Mammary epithelial cell (primary cell): Measurements from ENCODE around the gene WDR20.

ENCODE experiments used
- EZH2 ChIP-seq: IDR thresholded peaks from 2 replicates; pipeline ENCODE4 v1.6.1; 2012; ENCODE audit warnings: low read length, inconsistent platforms, borderline replicate concordance
- TF ChIP-seq, protein P1 (sequence below), 2 donors: IDR thresholded peaks in 1 of 2; conservative IDR thresholded peaks in 1 of 2; 2 replicates each; pipeline ENCODE4 v1.5.1; 2011 to 2012; ENCODE audit warnings: inconsistent platforms in 2 of 2, low read length in 2 of 2, mild to moderate bottlenecking in 2 of 2, control low read depth in 1 of 2, low read depth in 1 of 2; ENCODE audit not compliant: insufficient read depth in 1 of 2; ENCODE audit errors: extremely low read depth in 1 of 2

DNA sequence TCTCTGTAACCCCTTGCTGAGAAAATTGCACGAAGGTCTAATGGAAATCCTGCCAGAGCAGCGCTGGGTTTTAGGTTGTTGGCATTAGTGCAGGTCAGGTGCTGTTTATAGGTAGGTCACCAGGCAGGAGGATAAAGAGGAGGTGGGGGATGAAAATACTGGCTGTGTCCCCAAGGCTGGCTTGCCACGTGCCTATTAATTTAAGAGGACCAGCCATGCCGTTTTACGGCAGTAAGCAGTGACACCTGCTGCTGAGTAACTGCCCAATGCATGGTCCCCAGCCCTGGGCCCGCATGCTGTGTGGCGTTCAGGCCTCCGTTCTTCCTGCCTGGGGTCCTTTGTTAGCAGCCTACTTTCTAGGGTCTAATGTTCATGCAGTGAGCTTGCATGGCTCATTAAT lies 67.2 kb downstream of the WDR20 start:
- TF ChIP-seq, protein P1, sequence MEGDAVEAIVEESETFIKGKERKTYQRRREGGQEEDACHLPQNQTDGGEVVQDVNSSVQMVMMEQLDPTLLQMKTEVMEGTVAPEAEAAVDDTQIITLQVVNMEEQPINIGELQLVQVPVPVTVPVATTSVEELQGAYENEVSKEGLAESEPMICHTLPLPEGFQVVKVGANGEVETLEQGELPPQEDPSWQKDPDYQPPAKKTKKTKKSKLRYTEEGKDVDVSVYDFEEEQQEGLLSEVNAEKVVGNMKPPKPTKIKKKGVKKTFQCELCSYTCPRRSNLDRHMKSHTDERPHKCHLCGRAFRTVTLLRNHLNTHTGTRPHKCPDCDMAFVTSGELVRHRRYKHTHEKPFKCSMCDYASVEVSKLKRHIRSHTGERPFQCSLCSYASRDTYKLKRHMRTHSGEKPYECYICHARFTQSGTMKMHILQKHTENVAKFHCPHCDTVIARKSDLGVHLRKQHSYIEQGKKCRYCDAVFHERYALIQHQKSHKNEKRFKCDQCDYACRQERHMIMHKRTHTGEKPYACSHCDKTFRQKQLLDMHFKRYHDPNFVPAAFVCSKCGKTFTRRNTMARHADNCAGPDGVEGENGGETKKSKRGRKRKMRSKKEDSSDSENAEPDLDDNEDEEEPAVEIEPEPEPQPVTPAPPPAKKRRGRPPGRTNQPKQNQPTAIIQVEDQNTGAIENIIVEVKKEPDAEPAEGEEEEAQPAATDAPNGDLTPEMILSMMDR (conservative IDR thresholded peaks at IDR 0.05 in 1 of 2, IDR thresholded peaks at IDR 0.05 in 1 of 2; ENCODE audit: extremely low read depth in 1 of 2, insufficient read depth in 1 of 2, low read depth in 1 of 2, low read length in 2 of 2) = no peak
- no peak for TF ChIP-seq EZH2
